ENCODE results near the gene MAFG. TPM values are rescaled to one million over a fixed set of nuclear protein-coding genes. Genes with fewer than 3 reads are reported as not detected.
A peak's percentile ranks its signal among the peaks of the same experiment; 100 is the strongest.

MAFG gene
- polyA plus RNA-seq, 1 of the 3 experiments (the other 2 are of a cell fraction), result 38.7 TPM

- Histone ChIP-seq H3K27me3 (ENCODE audit: insufficient read depth) (no peaks in the 10 kb centered on the region), H2AFZ (ENCODE audit: low read depth) (no peak overlapping the region), H3K4me3 (ENCODE audit: low read depth in 2 of 2, low read length in 1 of 2) (peak overlapping the region; percentile 24 to 100), H3K9me2 (no peaks in the 10 kb centered on the region), H3K9ac (peak overlapping the region; percentile 91; the same call in 1 of the 2 replicates), H4K20me1 (ENCODE audit: insufficient read depth) (peaks cover 7% of the 10 kb centered on the region; the same call in 1 of the 2 replicates), H3K4me2 (peak overlapping the region; percentile 100), H3K27ac (ENCODE audit: low read depth in 2 of 2, low read length in 1 of 2) (no peak overlapping the region), H3K36me3 (replicated peaks in 1 of 2; ENCODE audit: control insufficient read depth in 1 of 2, insufficient read depth in 2 of 2, low read length in 1 of 2) (peaks cover 0 to 20% of the 10 kb centered on the region in 2 experiments), H3K79me2 (ENCODE audit: insufficient read depth) (peaks cover 19% of the 10 kb centered on the region), H3K9me3 (no peaks in the 10 kb centered on the region), H3K4me1 (ENCODE audit: control insufficient read depth in 1 of 2, insufficient read depth in 2 of 2, low read depth in 1 of 2, low read length in 1 of 2) (peaks cover 6 to 19% of the 10 kb centered on the region in 2 experiments; a peak in 2 of 4 replicates), H3F3A (replicated peaks; ENCODE audit: insufficient read depth) (peaks cover 10% of the 10 kb centered on the region)
- 90% methylated on average over 6 of the region's 6 CpGs for WGBS (ENCODE audit: low lambda C conversion rate)
- POLR2A ChIA-PET, result interaction anchor here (1.2 to 4.0 kb wide), 3 partner anchors 8 to 26 kb away, joined by 3 to 34 read pairs (median 11); partner anchors contain the start of gene MAFG
- TF ChIP-seq EP300 (IDR thresholded peaks at IDR 0.05; ENCODE audit: borderline replicate concordance in 1 of 2, low read depth in 1 of 2, low read length in 1 of 2) (no peak), SMC3 (IDR thresholded peaks at IDR 0.05; ENCODE audit: low read depth, low read length) (no peak), CHD2 (IDR thresholded peaks at IDR 0.05; ENCODE audit: low read length, partially characterized antibody) (no peak), FOXM1 (IDR thresholded peaks at IDR 0.05; ENCODE audit: low read depth) (no peak), EZH2phosphoT487 (IDR thresholded peaks at IDR 0.05; ENCODE audit: borderline replicate concordance, low read depth) (no peak), SIN3A (IDR thresholded peaks at IDR 0.05; ENCODE audit: borderline replicate concordance, low read depth, low read length) (no peak), MXI1 (IDR thresholded peaks at IDR 0.05; ENCODE audit: low read depth, low read length) (no peak), TEAD4 (IDR thresholded peaks at IDR 0.05; ENCODE audit: borderline replicate concordance, insufficient read depth) (no peak), FOSL2 (IDR thresholded peaks at IDR 0.05; ENCODE audit: borderline replicate concordance, low read depth) (no peak), RFX5 (IDR thresholded peaks at IDR 0.05; ENCODE audit: low read length) (no peak), ELF1 (IDR thresholded peaks at IDR 0.05) (no peak), MAX (IDR thresholded peaks at IDR 0.05; ENCODE audit: low read depth) (no peak), USF1 (IDR thresholded peaks at IDR 0.05; ENCODE audit: borderline replicate concordance, low read depth) (no peak), TAF1 (IDR thresholded peaks at IDR 0.05; ENCODE audit: borderline replicate concordance, low read depth, low read length) (no peak), FOXJ3 (CRISPR knock-in tag; IDR thresholded peaks at IDR 0.05) (no peak), TCF12 (IDR thresholded peaks at IDR 0.05) (no peak), YY1 (IDR thresholded peaks at IDR 0.05; ENCODE audit: low read depth) (no peak), RCOR1 (IDR thresholded peaks at IDR 0.05; ENCODE audit: low read length) (no peak)
- DNase-seq, result no peak
- CTCF ChIA-PET, result interaction anchor here (1.2 to 17.7 kb wide), 6 partner anchors 8 to 101 kb away, joined by 3 to 216 read pairs (median 24); partner anchors contain the start of genes CENPX, LRRC45, MAFG and NOTUM
Measured at GRCh38 chr17:81935709-81936084, 8.2 kb upstream of the MAFG start.
